Suppressor macrophage (primary cell): ENCODE data around the gene MINK1.
A peak's percentile ranks its signal among the peaks of the same experiment; 100 is the strongest.
"Not testable (repeated sequence)": the region's sequence is repeated elsewhere in the genome, so short reads cannot be mapped to it uniquely, and the experiment has no call there.

Experiments used
- DNase-seq, 4 experiments: peaks; one replicate each; pipeline ENCODE4 v3.0.0-alpha.2; 2020 to 2022

Gene MINK1

GRCh38 chr17:4846635-4847390 lies 13.7 kb downstream of the MINK1 start:
- no peak for DNase-seq

GRCh38 chr17:4849011-4849536 lies 15.9 kb downstream of the MINK1 start:
- DNase-seq = no peak

- DNase-seq = no peak
These were observed 17.1 kb downstream of the MINK1 start for GRCh38 chr17:4850246-4850645.

GRCh38 chr17:4851084-4851483 lies 17.9 kb downstream of the MINK1 start:
- no peak for DNase-seq

GRCh38 chr17:4852567-4853207 lies 19.5 kb downstream of the MINK1 start:
- DNase-seq = peak in 1 of 4 experiments; percentile 31

GRCh38 chr17:4853208-4853671 lies 20.1 kb downstream of the MINK1 start:
- no peak for DNase-seq

GRCh38 chr17:4854111-4854681 lies 21.1 kb downstream of the MINK1 start:
- no peak for DNase-seq

- no peak for DNase-seq
These were observed 23.3 kb downstream of the MINK1 start for GRCh38 chr17:4856271-4856936.

- DNase-seq = no peak
These were observed 23.8 kb downstream of the MINK1 start for GRCh38 chr17:4856937-4857314.

- not testable (repeated sequence) for DNase-seq
These were observed 24.2 kb downstream of the MINK1 start for GRCh38 chr17:4857347-4857746.

- peak; percentile 32 to 56 (median 40) for DNase-seq
These were observed 25.1 kb downstream of the MINK1 start for GRCh38 chr17:4858068-4858881.

GRCh38 chr17:4858882-4859260 lies 25.7 kb downstream of the MINK1 start:
- no peak for DNase-seq

GRCh38 chr17:4859816-4860625 lies 26.9 kb downstream of the MINK1 start:
- no peak for DNase-seq

- DNase-seq = no peak
These were observed 27.5 kb downstream of the MINK1 start for GRCh38 chr17:4860651-4861050.

GRCh38 chr17:4861052-4861451 lies 27.9 kb downstream of the MINK1 start:
- DNase-seq = no peak

- DNase-seq = no peak
These were observed 29.6 kb downstream of the MINK1 start for GRCh38 chr17:4862720-4863119.

GRCh38 chr17:4863321-4863720 lies 30.2 kb downstream of the MINK1 start:
- no peak for DNase-seq

GRCh38 chr17:4867535-4867934 lies 34.4 kb downstream of the MINK1 start:
- DNase-seq = not testable (repeated sequence)

GRCh38 chr17:4869058-4869998 lies 36.2 kb downstream of the MINK1 start:
- DNase-seq = peak in 3 of 4 experiments; percentile 30 to 70 (median 67)

GRCh38 chr17:4870855-4871254 lies 37.7 kb downstream of the MINK1 start:
- peak; percentile 20 to 76 (median 42) for DNase-seq
